ENCODE measurements around the gene ATXN10. TPM values are rescaled to one million over a fixed set of nuclear protein-coding genes. Genes with fewer than 3 reads are reported as not detected.
A peak's percentile ranks its signal among the peaks of the same experiment; 100 is the strongest.

ATXN10 gene
- total and polyA plus RNA-seq, 7 experiments from 2014 or later: 64.2 to 105 (median 76.1) TPM

- H3K27ac ChIP-seq (ENCODE audit: low read depth, low read length): no peak overlapping the region
- peaks cover 0 to 2% (median 0%) of the 10 kb centered on the region in 7 donors for H3K4me1 Mint-ChIP-seq
- H3K4me1 ChIP-seq (ENCODE audit: control insufficient read depth in 2 of 2, insufficient read depth in 2 of 2, low read length in 2 of 2): no peaks in the 10 kb centered on the region
- H3K36me3 ChIP-seq (ENCODE audit: control insufficient read depth in 2 of 3, insufficient read depth in 3 of 3, low read length in 3 of 3): no peaks in the 10 kb centered on the region
- ChIA-PET POLR2A (no interaction called here), CTCF (no interaction called here)
- intact Hi-C loops (cut with micrococcal nuclease): no loop called here
- H3K9me3 Mint-ChIP-seq: peaks cover 0 to 3% (median 0%) of the 10 kb centered on the region in 11 donors
- H3K4me3 Mint-ChIP-seq: no peak overlapping the region
- ATAC-seq (no peak), DNase-seq (no peak)
- H3K9me3 ChIP-seq (ENCODE audit: control insufficient read depth in 2 of 3, low read length in 3 of 3): no peaks in the 10 kb centered on the region
- H3K27me3 Mint-ChIP-seq: peaks cover 20 to 37% (median 26%) of the 10 kb centered on the region in 5 donors
- H3K27me3 ChIP-seq (ENCODE audit: control insufficient read depth in 2 of 2, insufficient read depth in 2 of 2, low read length in 2 of 2): peaks cover 0 to 4% of the 10 kb centered on the region in 2 donors
- H3K36me3 Mint-ChIP-seq: peaks cover 0 to 8% (median 0%) of the 10 kb centered on the region in 5 donors
- H3K27ac Mint-ChIP-seq: no peak overlapping the region
- no peak overlapping the region for H3K4me3 ChIP-seq (ENCODE audit: low read length)
These were observed 213.7 kb downstream of the ATXN10 start for GRCh38 chr22:45885171-45885840.

GRCh38 chr22:45885941-45886395 is 214.3 kb downstream of the ATXN10 start:
- Mint-ChIP-seq H3K27me3 (peaks cover 16 to 32% (median 22%) of the 10 kb centered on the region in 5 donors), H3K36me3 (peaks cover 0 to 8% (median 0%) of the 10 kb centered on the region in 5 donors), H3K4me3 (no peak overlapping the region), H3K27ac (no peak overlapping the region), H3K4me1 (no peaks in the 10 kb centered on the region), H3K9me3 (peaks cover 0 to 3% (median 0%) of the 10 kb centered on the region in 11 donors)
- H3K4me3 ChIP-seq (ENCODE audit: low read length): no peak overlapping the region
- DNase-seq (no peak), ATAC-seq (no peak)
- H3K4me1 ChIP-seq (ENCODE audit: control insufficient read depth in 2 of 2, insufficient read depth in 2 of 2, low read length in 2 of 2): no peaks in the 10 kb centered on the region
- no peak overlapping the region for H3K27ac ChIP-seq (ENCODE audit: low read depth, low read length)
- ChIA-PET POLR2A (no interaction called here), CTCF (no interaction called here)
- peaks cover 0 to 4% of the 10 kb centered on the region in 2 donors for H3K27me3 ChIP-seq (ENCODE audit: control insufficient read depth in 2 of 2, insufficient read depth in 2 of 2, low read length in 2 of 2)
- H3K36me3 ChIP-seq (ENCODE audit: control insufficient read depth in 2 of 3, insufficient read depth in 3 of 3, low read length in 3 of 3): no peaks in the 10 kb centered on the region
- no peaks in the 10 kb centered on the region for H3K9me3 ChIP-seq (ENCODE audit: control insufficient read depth in 2 of 3, low read length in 3 of 3)
- intact Hi-C loops (cut with micrococcal nuclease): no loop called here

GRCh38 chr22:45886540-45886939 is 214.9 kb downstream of the ATXN10 start:
- H3K4me1 Mint-ChIP-seq: no peaks in the 10 kb centered on the region
- no peak for ATAC-seq
- ChIA-PET CTCF (no interaction called here), POLR2A (no interaction called here)
- H3K27me3 Mint-ChIP-seq: peaks cover 16 to 28% (median 17%) of the 10 kb centered on the region in 5 donors
- no peak overlapping the region for H3K27ac ChIP-seq (ENCODE audit: low read depth, low read length)
- peaks cover 0 to 4% of the 10 kb centered on the region in 2 donors for H3K27me3 ChIP-seq (ENCODE audit: control insufficient read depth in 2 of 2, insufficient read depth in 2 of 2, low read length in 2 of 2)
- H3K36me3 Mint-ChIP-seq: peaks cover 0 to 8% (median 0%) of the 10 kb centered on the region in 5 donors
- H3K4me3 Mint-ChIP-seq: no peak overlapping the region
- peaks cover 0 to 3% (median 0%) of the 10 kb centered on the region in 11 donors for H3K9me3 Mint-ChIP-seq
- no peak overlapping the region for H3K4me3 ChIP-seq (ENCODE audit: low read length)
- H3K4me1 ChIP-seq (ENCODE audit: control insufficient read depth in 2 of 2, insufficient read depth in 2 of 2, low read length in 2 of 2): no peaks in the 10 kb centered on the region
- intact Hi-C loops (cut with micrococcal nuclease): no loop called here
- no peaks in the 10 kb centered on the region for H3K9me3 ChIP-seq (ENCODE audit: control insufficient read depth in 2 of 3, low read length in 3 of 3)
- no peak for DNase-seq
- H3K36me3 ChIP-seq (ENCODE audit: control insufficient read depth in 2 of 3, insufficient read depth in 3 of 3, low read length in 3 of 3): no peaks in the 10 kb centered on the region
- H3K27ac Mint-ChIP-seq: peak overlapping the region in 2 of 9 donors; percentile 31 to 67

- Mint-ChIP-seq H3K9me3 (peaks cover 0 to 3% (median 0%) of the 10 kb centered on the region in 11 donors), H3K36me3 (peaks cover 0 to 8% (median 0%) of the 10 kb centered on the region in 5 donors), H3K27ac (peak overlapping the region in 1 of 9 donors; percentile 28), H3K4me3 (no peak overlapping the region), H3K4me1 (no peaks in the 10 kb centered on the region), H3K27me3 (peaks cover 6 to 24% (median 17%) of the 10 kb centered on the region in 5 donors)
- no peaks in the 10 kb centered on the region for H3K36me3 ChIP-seq (ENCODE audit: control insufficient read depth in 2 of 3, insufficient read depth in 3 of 3, low read length in 3 of 3)
- H3K27ac ChIP-seq (ENCODE audit: low read depth, low read length): no peak overlapping the region
- intact Hi-C loops (cut with micrococcal nuclease): no loop called here
- POLR2A ChIA-PET: no interaction called here
- no peaks in the 10 kb centered on the region for H3K4me1 ChIP-seq (ENCODE audit: control insufficient read depth in 2 of 2, insufficient read depth in 2 of 2, low read length in 2 of 2)
- ATAC-seq: no peak
- CTCF ChIA-PET: no interaction called here
- H3K9me3 ChIP-seq (ENCODE audit: control insufficient read depth in 2 of 3, low read length in 3 of 3): no peaks in the 10 kb centered on the region
- H3K27me3 ChIP-seq (ENCODE audit: control insufficient read depth in 2 of 2, insufficient read depth in 2 of 2, low read length in 2 of 2): peaks cover 0 to 4% of the 10 kb centered on the region in 2 donors
- H3K4me3 ChIP-seq (ENCODE audit: low read length): no peak overlapping the region
- DNase-seq: no peak
These were observed 215.8 kb downstream of the ATXN10 start for GRCh38 chr22:45887202-45888131.

GRCh38 chr22:45888221-45889092 is 216.8 kb downstream of the ATXN10 start:
- H3K4me1 ChIP-seq (ENCODE audit: control insufficient read depth in 2 of 2, insufficient read depth in 2 of 2, low read length in 2 of 2): no peaks in the 10 kb centered on the region
- Mint-ChIP-seq H3K9me3 (peaks cover 0 to 3% (median 0%) of the 10 kb centered on the region in 11 donors), H3K36me3 (peaks cover 0 to 8% (median 0%) of the 10 kb centered on the region in 5 donors), H3K27ac (no peak overlapping the region), H3K27me3 (peaks cover 3 to 20% (median 16%) of the 10 kb centered on the region in 5 donors), H3K4me3 (no peak overlapping the region), H3K4me1 (no peaks in the 10 kb centered on the region)
- ATAC-seq: no peak
- POLR2A ChIA-PET: no interaction called here
- CTCF ChIA-PET: no interaction called here
- no peak overlapping the region for H3K4me3 ChIP-seq (ENCODE audit: low read length)
- DNase-seq: no peak
- intact Hi-C loops (cut with micrococcal nuclease): no loop called here
- H3K27ac ChIP-seq (ENCODE audit: low read depth, low read length): no peak overlapping the region
- no peaks in the 10 kb centered on the region for H3K9me3 ChIP-seq (ENCODE audit: control insufficient read depth in 2 of 3, low read length in 3 of 3)
- peaks cover 0 to 4% of the 10 kb centered on the region in 2 donors for H3K27me3 ChIP-seq (ENCODE audit: control insufficient read depth in 2 of 2, insufficient read depth in 2 of 2, low read length in 2 of 2)
- no peaks in the 10 kb centered on the region for H3K36me3 ChIP-seq (ENCODE audit: control insufficient read depth in 2 of 3, insufficient read depth in 3 of 3, low read length in 3 of 3)

- Mint-ChIP-seq H3K36me3 (peaks cover 0 to 8% (median 0%) of the 10 kb centered on the region in 5 donors), H3K4me1 (no peaks in the 10 kb centered on the region), H3K9me3 (peaks cover 0 to 3% (median 0%) of the 10 kb centered on the region in 11 donors), H3K27ac (no peak overlapping the region), H3K27me3 (peaks cover 0 to 19% (median 15%) of the 10 kb centered on the region in 5 donors), H3K4me3 (no peak overlapping the region)
- ATAC-seq: no peak
- Histone ChIP-seq H3K9me3 (ENCODE audit: control insufficient read depth in 2 of 3, low read length in 3 of 3) (no peaks in the 10 kb centered on the region), H3K36me3 (ENCODE audit: control insufficient read depth in 2 of 3, insufficient read depth in 3 of 3, low read length in 3 of 3) (no peaks in the 10 kb centered on the region), H3K4me1 (ENCODE audit: control insufficient read depth in 2 of 2, insufficient read depth in 2 of 2, low read length in 2 of 2) (no peaks in the 10 kb centered on the region), H3K27me3 (ENCODE audit: control insufficient read depth in 2 of 2, insufficient read depth in 2 of 2, low read length in 2 of 2) (no peaks in the 10 kb centered on the region), H3K4me3 (ENCODE audit: low read length) (no peak overlapping the region), H3K27ac (ENCODE audit: low read depth, low read length) (no peak overlapping the region)
- ChIA-PET CTCF (no interaction called here), POLR2A (no interaction called here)
- DNase-seq: no peak
- intact Hi-C loops (cut with micrococcal nuclease): no loop called here
These were observed 217.5 kb downstream of the ATXN10 start for GRCh38 chr22:45889093-45889538.

Measured in naive thymus-derived CD4-positive, alpha-beta T cell (primary cell).